ENCODE data around the gene RASL12. TPM values are rescaled to one million over a fixed set of nuclear protein-coding genes. Genes with fewer than 3 reads are reported as not detected.
A peak's percentile ranks its signal among the peaks of the same experiment; 100 is the strongest.
"Not testable (repeated sequence)": the region's sequence is repeated elsewhere in the genome, so short reads cannot be mapped to it uniquely, and the experiment has no call there.

Gene RASL12
- total RNA-seq, 4 donors from 2014 or later: 41.4 to 83.5 (median 78.7) TPM

DNA sequence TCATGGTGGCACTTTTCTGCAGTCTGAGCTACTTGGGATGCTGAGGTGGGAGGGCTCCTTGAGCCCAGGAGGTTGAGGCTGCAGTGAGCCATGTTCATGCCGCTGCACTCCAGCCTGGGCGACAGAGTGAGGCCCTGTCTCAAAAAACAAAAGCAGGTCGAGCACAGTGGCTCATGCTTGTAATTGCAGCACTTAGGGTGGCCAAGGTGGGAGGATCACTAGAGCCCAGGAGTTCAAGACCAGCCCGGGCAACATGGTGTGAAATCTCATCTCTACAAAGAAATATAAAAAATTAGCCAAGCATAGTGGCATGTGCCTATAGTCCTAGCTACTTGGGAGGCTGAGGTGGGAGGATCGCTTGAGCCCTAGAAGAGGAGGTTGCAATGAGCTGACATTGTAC, 37.2 kb upstream of the RASL12 start:
- Histone ChIP-seq H3K27me3 (no peaks in the 10 kb centered on the region), H3K27ac (no peak overlapping the region), H3K9me3 (no peaks in the 10 kb centered on the region), H3K4me3 (no peak overlapping the region), H3K36me3 (peaks cover 0 to 58% (median 3%) of the 10 kb centered on the region in 3 donors), H3K4me1 (peaks cover 0 to 10% (median 0%) of the 10 kb centered on the region in 4 donors)
- DNase-seq (ENCODE audit: low spot score in 2 of 2): no peak
- 81 to 85% methylated on average over 5 of the region's 5 CpGs for WGBS, 2 donors
- TF ChIP-seq CTCF (IDR thresholded peaks at IDR 0.05) (no peak), POLR2A (IDR thresholded peaks at IDR 0.05) (no peak), EP300 (IDR thresholded peaks at IDR 0.05) (no peak)

- Histone ChIP-seq H3K4me1 (peaks cover 0 to 10% (median 0%) of the 10 kb centered on the region in 4 donors), H3K9me3 (no peaks in the 10 kb centered on the region), H3K4me3 (no peak overlapping the region), H3K27me3 (no peaks in the 10 kb centered on the region), H3K36me3 (peaks cover 0 to 71% (median 3%) of the 10 kb centered on the region in 3 donors), H3K27ac (no peak overlapping the region)
- no peak for DNase-seq (ENCODE audit: low spot score in 2 of 2)
- WGBS, 2 donors: 91 to 99% methylated on average over 3 of the region's 3 CpGs
- TF ChIP-seq EP300 (IDR thresholded peaks at IDR 0.05): no peak
- TF ChIP-seq CTCF (IDR thresholded peaks at IDR 0.05): no peak
- TF ChIP-seq POLR2A (IDR thresholded peaks at IDR 0.05): no peak
Observed at GRCh38 chr15:65102912-65103311, 35.1 kb upstream of the RASL12 start.

- Histone ChIP-seq H3K4me3 (no peak overlapping the region), H3K9me3 (no peaks in the 10 kb centered on the region), H3K36me3 (peaks cover 0 to 79% (median 3%) of the 10 kb centered on the region in 3 donors), H3K27ac (no peak overlapping the region), H3K4me1 (peaks cover 0 to 10% (median 0%) of the 10 kb centered on the region in 4 donors), H3K27me3 (no peaks in the 10 kb centered on the region)
- TF ChIP-seq POLR2A (IDR thresholded peaks at IDR 0.05) (no peak), CTCF (IDR thresholded peaks at IDR 0.05) (peak in 1 of 5 experiments; percentile 3)
- 62 to 66% methylated on average over 26 to 34 of the region's 75 CpGs for WGBS, 2 donors
- no peak for DNase-seq (ENCODE audit: low spot score in 2 of 2)
Observed at GRCh38 chr15:65101891-65102708, 34.3 kb upstream of the RASL12 start.

DNA sequence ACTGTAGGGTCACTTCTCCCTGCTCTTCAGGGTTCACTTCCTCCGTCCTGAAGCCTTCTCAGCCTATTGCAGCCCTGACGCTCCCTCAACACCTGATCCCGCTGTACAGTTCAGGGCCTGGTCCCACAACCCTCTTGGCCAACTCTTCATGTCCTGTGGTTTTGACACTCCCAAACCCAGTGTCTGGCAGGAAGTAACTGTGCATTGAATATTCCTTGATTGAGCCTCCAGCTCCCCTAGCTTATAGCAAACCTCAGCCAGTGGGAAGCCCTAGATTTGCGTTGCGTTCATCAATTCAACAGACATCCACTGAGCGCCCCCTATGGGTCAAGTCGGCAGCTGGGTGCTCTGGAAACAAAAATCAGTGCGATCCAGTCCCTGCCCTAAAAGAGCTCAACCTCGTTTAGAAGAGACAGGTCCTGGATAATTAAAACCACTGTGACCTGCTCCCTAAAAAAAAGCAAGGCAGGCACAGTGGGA, 33.7 kb upstream of the RASL12 start:
- H3K9me3 ChIP-seq: no peaks in the 10 kb centered on the region
- H3K27ac ChIP-seq: no peak overlapping the region
- 27 to 38% methylated on average over 9 of the region's 9 CpGs for WGBS, 2 donors
- H3K4me3 ChIP-seq: no peak overlapping the region
- H3K27me3 ChIP-seq: no peaks in the 10 kb centered on the region
- peaks cover 0 to 10% (median 0%) of the 10 kb centered on the region in 4 donors for H3K4me1 ChIP-seq
- TF ChIP-seq EP300 (IDR thresholded peaks at IDR 0.05) (no peak), CTCF (IDR thresholded peaks at IDR 0.05) (peak; percentile 56 to 81 (median 74))
- H3K36me3 ChIP-seq: peaks cover 0 to 85% (median 3%) of the 10 kb centered on the region in 3 donors
- peak; percentile 67 to 76 for DNase-seq (ENCODE audit: low spot score in 2 of 2)

GRCh38 chr15:65100442-65100841, 32.7 kb upstream of the RASL12 start:
- Histone ChIP-seq H3K4me1 (peaks cover 0 to 14% (median 0%) of the 10 kb centered on the region in 4 donors), H3K9me3 (no peaks in the 10 kb centered on the region), H3K4me3 (no peak overlapping the region), H3K27ac (no peak overlapping the region), H3K27me3 (no peaks in the 10 kb centered on the region), H3K36me3 (peaks cover 0 to 87% (median 3%) of the 10 kb centered on the region in 3 donors)
- 79% methylated on average over 7 of the region's 7 CpGs for WGBS, 2 donors
- no peak for DNase-seq (ENCODE audit: low spot score in 2 of 2)
- no peak for TF ChIP-seq EP300 (IDR thresholded peaks at IDR 0.05)
- no peak for TF ChIP-seq CTCF (IDR thresholded peaks at IDR 0.05)

GRCh38 chr15:65099801-65100200, 32.0 kb upstream of the RASL12 start:
- WGBS, 2 donors: 92 to 94% methylated on average over 10 of the region's 10 CpGs
- not testable (repeated sequence) for H3K27ac ChIP-seq; DNase-seq (ENCODE audit: low spot score in 2 of 2); H3K4me3 ChIP-seq; H3K27me3 ChIP-seq; H3K9me3 ChIP-seq
- Histone ChIP-seq H3K36me3 (peaks cover 0 to 81% (median 0%) of the 10 kb centered on the region in 3 donors), H3K4me1 (peaks cover 0 to 21% (median 0%) of the 10 kb centered on the region in 4 donors)
